ENCODE data around the gene RBP5.
"Not testable (repeated sequence)": the region's sequence is repeated elsewhere in the genome, so short reads cannot be mapped to it uniquely, and the experiment has no call there.

Gene RBP5

GRCh38 chr12:7121324-7121723 is 7.4 kb downstream of the RBP5 start:
- no peak for DNase-seq

- DNase-seq, result no peak
Measured at GRCh38 chr12:7120166-7120565, 8.5 kb downstream of the RBP5 start.

- DNase-seq, result no peak
Measured at GRCh38 chr12:7118881-7119280, 9.8 kb downstream of the RBP5 start.

- DNase-seq, result no peak
Measured at GRCh38 chr12:7117670-7118069, 11.0 kb downstream of the RBP5 start.

GRCh38 chr12:7116916-7117315 is 11.8 kb downstream of the RBP5 start:
- DNase-seq, result no peak

GRCh38 chr12:7116196-7116595 is 12.5 kb downstream of the RBP5 start:
- DNase-seq, result no peak

- no peak for DNase-seq
Measured at GRCh38 chr12:7114851-7115250, 13.8 kb downstream of the RBP5 start.

- no peak for DNase-seq
Measured at GRCh38 chr12:7114008-7114407, 14.7 kb downstream of the RBP5 start.

- DNase-seq, result no peak
Measured at GRCh38 chr12:7113389-7113871, 15.3 kb downstream of the RBP5 start.

GRCh38 chr12:7112041-7112440 is 16.6 kb downstream of the RBP5 start:
- DNase-seq, result no peak

GRCh38 chr12:7110661-7111060 is 18.0 kb downstream of the RBP5 start:
- DNase-seq, result no peak

GRCh38 chr12:7109572-7109920 is 19.1 kb downstream of the RBP5 start:
- no peak for DNase-seq

GRCh38 chr12:7108796-7109571 is 19.7 kb downstream of the RBP5 start, which contains the start of gene C1RL:
Gene C1RL (minus strand): TSS chr12:7109214. CDS start chr12:7109180, 34 bp downstream.
- peak; percentile 50 for DNase-seq

GRCh38 chr12:7108003-7108795 is 20.5 kb downstream of the RBP5 start:
- DNase-seq, result no peak

- no peak for DNase-seq
Measured at GRCh38 chr12:7107636-7108002, 21.1 kb downstream of the RBP5 start.

GRCh38 chr12:7107181-7107580 is 21.5 kb downstream of the RBP5 start:
- not testable (repeated sequence) for DNase-seq

GRCh38 chr12:7106082-7106481 is 22.6 kb downstream of the RBP5 start:
- DNase-seq, result no peak

GRCh38 chr12:7103837-7104584 is 24.7 kb downstream of the RBP5 start:
- no peak for DNase-seq

GRCh38 chr12:7102582-7102981 is 26.1 kb downstream of the RBP5 start:
- no peak for DNase-seq

- no peak for DNase-seq
Measured at GRCh38 chr12:7101694-7102131, 27.0 kb downstream of the RBP5 start.

GRCh38 chr12:7101047-7101693 is 27.5 kb downstream of the RBP5 start:
- no peak for DNase-seq

GRCh38 chr12:7100239-7100638 is 28.4 kb downstream of the RBP5 start:
- DNase-seq, result no peak
